ENCODE data around the gene FAM50A.

DNA sequence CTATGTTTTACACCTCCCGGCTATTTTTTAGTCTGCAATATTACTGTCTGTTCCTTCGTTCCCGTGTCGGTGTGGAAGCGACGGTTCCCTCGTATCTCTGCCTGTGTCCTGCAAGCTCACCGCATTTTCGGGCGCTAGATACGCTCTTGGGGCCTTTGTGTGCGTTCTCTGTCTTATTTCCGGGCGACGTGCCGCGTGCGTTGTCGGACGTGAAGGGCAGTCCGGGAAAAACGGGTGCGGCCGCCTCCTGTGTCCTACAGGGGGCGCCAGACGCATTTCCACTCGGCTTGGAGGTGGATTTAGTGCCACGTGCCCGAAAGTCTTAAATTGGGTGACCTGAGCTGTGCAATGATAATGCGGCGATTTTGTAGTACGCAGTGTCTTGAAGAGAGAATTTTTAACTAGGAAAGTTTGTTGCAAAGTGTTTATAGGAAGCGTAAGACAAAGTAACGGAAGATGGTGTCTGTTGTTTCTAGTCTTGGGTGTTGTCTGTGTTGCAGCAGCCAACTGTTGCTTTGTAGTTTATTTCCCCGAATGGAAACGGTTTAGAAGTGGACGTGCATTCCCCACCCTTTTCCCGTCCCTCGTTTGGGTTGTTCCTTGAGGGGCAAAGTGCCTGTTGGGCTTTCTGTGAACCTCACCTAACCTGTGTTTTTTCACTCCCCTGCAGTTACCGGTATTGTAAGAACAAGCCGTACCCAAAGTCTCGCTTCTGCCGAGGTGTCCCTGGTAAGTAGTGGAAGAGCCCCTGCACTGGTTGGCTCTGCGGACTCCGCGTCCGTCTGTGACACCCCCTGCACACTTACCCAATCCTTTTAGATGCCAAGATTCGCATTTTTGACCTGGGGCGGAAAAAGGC is 45.0 kb upstream of the FAM50A start:
- TF ChIP-seq, protein P1, sequence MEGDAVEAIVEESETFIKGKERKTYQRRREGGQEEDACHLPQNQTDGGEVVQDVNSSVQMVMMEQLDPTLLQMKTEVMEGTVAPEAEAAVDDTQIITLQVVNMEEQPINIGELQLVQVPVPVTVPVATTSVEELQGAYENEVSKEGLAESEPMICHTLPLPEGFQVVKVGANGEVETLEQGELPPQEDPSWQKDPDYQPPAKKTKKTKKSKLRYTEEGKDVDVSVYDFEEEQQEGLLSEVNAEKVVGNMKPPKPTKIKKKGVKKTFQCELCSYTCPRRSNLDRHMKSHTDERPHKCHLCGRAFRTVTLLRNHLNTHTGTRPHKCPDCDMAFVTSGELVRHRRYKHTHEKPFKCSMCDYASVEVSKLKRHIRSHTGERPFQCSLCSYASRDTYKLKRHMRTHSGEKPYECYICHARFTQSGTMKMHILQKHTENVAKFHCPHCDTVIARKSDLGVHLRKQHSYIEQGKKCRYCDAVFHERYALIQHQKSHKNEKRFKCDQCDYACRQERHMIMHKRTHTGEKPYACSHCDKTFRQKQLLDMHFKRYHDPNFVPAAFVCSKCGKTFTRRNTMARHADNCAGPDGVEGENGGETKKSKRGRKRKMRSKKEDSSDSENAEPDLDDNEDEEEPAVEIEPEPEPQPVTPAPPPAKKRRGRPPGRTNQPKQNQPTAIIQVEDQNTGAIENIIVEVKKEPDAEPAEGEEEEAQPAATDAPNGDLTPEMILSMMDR (IDR thresholded peaks at IDR 0.05): peak; percentile 65 to 87 (median 78)
- TF ChIP-seq POLR2A (IDR thresholded peaks at IDR 0.05): no peak

Data from heart left ventricle (tissue), 13 donors.